ENCODE measurements around the gene POLR2L. TPM values are rescaled to one million over a fixed set of nuclear protein-coding genes. Genes with fewer than 3 reads are reported as not detected.

POLR2L gene
- total RNA-seq, 1 experiment from 2014 or later: 118 TPM

DNA sequence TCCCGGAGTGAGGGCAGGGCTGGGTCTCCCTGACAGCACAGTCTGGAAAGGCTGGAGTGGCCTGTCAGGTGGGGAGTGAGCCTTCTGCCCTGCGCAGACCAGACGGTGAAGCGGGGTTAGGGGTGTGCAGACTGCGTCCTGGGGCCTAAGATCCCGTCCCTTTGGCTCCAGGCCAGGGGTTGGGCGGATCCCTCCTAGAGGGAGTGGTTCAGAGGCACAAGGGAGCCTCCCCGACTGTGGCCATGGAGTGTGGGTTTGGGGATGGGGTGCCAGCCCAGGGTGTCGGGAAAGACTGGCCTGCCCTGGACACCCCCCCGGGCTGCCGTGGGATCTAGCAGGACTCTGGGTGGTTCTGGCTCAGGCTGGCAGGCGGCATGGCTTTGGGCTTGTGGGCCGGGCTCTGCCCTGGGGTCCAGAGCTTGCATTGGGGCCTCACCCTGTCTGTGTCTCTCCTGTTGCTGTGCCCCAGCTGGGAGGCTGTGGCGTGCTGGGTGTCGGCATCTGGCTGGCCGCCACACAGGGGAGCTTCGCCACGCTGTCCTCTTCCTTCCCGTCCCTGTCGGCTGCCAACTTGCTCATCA is 19.8 kb upstream of the POLR2L start:
- POLR2A ChIA-PET: interaction anchor here (1.0 to 1.4 kb wide), 2 partner anchors 16 to 33 kb away, joined by 4 to 6 read pairs; no protein-coding TSS in a partner anchor
- Mint-ChIP-seq H3K36me3 (ENCODE audit: insufficient read depth, unreplicated experiment) (peaks cover 57% of the 10 kb centered on the region), H3K27me3 (ENCODE audit: insufficient read depth, unreplicated experiment) (no peaks in the 10 kb centered on the region)

DNA sequence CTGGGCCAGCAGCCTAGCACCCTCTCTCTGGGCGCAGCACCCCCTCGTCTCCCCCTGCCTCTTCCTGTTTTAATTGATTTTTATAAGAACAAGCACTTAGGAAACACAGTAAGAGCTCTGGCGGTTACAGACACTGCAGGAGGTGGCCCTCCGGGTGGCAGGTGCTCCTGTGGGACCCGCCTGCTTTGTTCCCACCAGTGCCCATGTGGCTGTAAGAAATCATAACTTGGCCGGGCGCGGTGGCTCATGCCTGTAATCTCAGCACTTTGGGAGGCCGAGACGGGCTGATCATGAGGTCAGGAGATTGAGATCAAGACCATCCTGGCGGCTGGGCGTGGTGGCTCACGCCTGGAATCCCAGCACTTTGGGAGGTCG is 18.8 kb upstream of the POLR2L start:
- peaks cover 46% of the 10 kb centered on the region for H3K36me3 Mint-ChIP-seq (ENCODE audit: insufficient read depth, unreplicated experiment)
- no peaks in the 10 kb centered on the region for H3K9me3 Mint-ChIP-seq (ENCODE audit: unreplicated experiment)
- H3K4me1 Mint-ChIP-seq (ENCODE audit: insufficient read depth, unreplicated experiment): no peaks in the 10 kb centered on the region
- H3K27me3 Mint-ChIP-seq (ENCODE audit: insufficient read depth, unreplicated experiment): no peaks in the 10 kb centered on the region
- no peak overlapping the region for H3K4me3 Mint-ChIP-seq (ENCODE audit: unreplicated experiment)
- ChIA-PET POLR2A (interaction anchor here (1.2 to 1.4 kb wide), 2 partner anchors 15 to 34 kb away, joined by 3 to 4 read pairs; no protein-coding TSS in a partner anchor), CTCF (no interaction called here)
- TF ChIP-seq, protein P1, sequence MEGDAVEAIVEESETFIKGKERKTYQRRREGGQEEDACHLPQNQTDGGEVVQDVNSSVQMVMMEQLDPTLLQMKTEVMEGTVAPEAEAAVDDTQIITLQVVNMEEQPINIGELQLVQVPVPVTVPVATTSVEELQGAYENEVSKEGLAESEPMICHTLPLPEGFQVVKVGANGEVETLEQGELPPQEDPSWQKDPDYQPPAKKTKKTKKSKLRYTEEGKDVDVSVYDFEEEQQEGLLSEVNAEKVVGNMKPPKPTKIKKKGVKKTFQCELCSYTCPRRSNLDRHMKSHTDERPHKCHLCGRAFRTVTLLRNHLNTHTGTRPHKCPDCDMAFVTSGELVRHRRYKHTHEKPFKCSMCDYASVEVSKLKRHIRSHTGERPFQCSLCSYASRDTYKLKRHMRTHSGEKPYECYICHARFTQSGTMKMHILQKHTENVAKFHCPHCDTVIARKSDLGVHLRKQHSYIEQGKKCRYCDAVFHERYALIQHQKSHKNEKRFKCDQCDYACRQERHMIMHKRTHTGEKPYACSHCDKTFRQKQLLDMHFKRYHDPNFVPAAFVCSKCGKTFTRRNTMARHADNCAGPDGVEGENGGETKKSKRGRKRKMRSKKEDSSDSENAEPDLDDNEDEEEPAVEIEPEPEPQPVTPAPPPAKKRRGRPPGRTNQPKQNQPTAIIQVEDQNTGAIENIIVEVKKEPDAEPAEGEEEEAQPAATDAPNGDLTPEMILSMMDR (IDR thresholded peaks at IDR 0.05; ENCODE audit: unreplicated experiment): no peak
- no TSS peak for BruUV-seq (replicated peaks)
- H3K27ac Mint-ChIP-seq (ENCODE audit: low read depth, unreplicated experiment): no peak overlapping the region
- intact Hi-C loops (cut with micrococcal nuclease): no loop called here
- DNase-seq (ENCODE audit: unreplicated experiment): no peak

More for the DNA sequence above, 19.8 kb upstream of the POLR2L start:
- CTCF ChIA-PET: interaction anchor here (1.4 kb wide), 1 partner anchor 14 kb away, joined by 4 read pairs; no protein-coding TSS in a partner anchor
- Mint-ChIP-seq H3K4me1 (ENCODE audit: insufficient read depth, unreplicated experiment) (no peaks in the 10 kb centered on the region), H3K27ac (ENCODE audit: low read depth, unreplicated experiment) (no peak overlapping the region), H3K4me3 (ENCODE audit: unreplicated experiment) (no peak overlapping the region), H3K9me3 (ENCODE audit: unreplicated experiment) (no peaks in the 10 kb centered on the region)
- TF ChIP-seq, protein P1 (IDR thresholded peaks at IDR 0.05; ENCODE audit: unreplicated experiment): no peak
- intact Hi-C loops (cut with micrococcal nuclease): no loop called here
- BruUV-seq (replicated peaks): no TSS peak
- no peak for DNase-seq (ENCODE audit: unreplicated experiment)

DNA sequence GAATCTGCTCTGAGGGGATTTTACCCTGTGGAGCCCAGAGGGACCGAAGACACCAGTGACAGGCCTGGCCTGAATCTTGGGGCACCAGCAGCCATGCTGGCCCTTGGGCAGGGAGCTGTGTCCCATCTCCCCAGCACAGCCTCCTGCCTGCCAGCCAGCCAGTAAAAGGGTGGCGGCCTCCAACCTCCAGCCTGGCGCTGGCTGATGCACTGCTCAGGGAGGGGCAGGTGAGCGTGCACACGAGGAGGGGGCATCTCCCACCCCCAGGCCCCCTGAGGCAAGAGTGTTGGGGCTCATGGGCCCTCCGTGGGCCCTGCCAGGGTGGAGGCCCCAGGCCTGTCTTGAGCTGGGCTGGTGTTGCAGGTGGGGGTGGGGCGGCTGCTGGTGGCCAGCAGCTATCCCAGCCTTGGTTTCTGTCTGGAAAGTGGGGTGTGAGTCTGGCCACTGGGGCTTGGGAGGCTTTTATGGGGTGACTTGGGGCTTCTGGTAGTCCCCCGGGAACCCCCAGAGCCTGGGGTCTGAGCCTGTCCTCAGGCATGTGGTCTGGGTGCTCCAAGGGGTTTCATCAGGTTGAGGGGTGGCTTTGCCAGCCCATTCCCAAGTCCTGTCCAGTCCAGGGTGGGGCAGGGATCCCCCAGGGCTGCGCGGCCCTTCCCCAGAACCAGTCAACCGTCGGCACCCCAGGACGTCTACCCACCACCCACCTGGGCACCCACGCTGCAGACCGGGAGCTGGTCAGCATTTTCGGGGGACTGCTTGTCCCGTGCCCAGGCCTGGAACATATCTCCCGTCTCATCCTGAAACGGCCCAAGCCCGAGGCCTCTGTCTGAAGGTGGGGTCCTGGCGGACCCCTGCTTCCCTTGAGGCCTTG is 18.1 kb upstream of the POLR2L start:
- Mint-ChIP-seq H3K4me1 (ENCODE audit: insufficient read depth, unreplicated experiment) (no peaks in the 10 kb centered on the region), H3K36me3 (ENCODE audit: insufficient read depth, unreplicated experiment) (peaks cover 40% of the 10 kb centered on the region), H3K4me3 (ENCODE audit: unreplicated experiment) (no peak overlapping the region), H3K27me3 (ENCODE audit: insufficient read depth, unreplicated experiment) (no peaks in the 10 kb centered on the region), H3K27ac (ENCODE audit: low read depth, unreplicated experiment) (no peak overlapping the region), H3K9me3 (ENCODE audit: unreplicated experiment) (no peaks in the 10 kb centered on the region)
- ChIA-PET POLR2A (interaction anchor here (1.2 to 1.4 kb wide), 2 partner anchors 14 kb away, joined by 3 to 4 read pairs; no protein-coding TSS in a partner anchor), CTCF (no interaction called here)
- no TSS peak for BruUV-seq (replicated peaks)
- intact Hi-C loops (cut with micrococcal nuclease): no loop called here
- TF ChIP-seq, protein P1 (IDR thresholded peaks at IDR 0.05; ENCODE audit: unreplicated experiment): no peak
- no peak for DNase-seq (ENCODE audit: unreplicated experiment)

DNA sequence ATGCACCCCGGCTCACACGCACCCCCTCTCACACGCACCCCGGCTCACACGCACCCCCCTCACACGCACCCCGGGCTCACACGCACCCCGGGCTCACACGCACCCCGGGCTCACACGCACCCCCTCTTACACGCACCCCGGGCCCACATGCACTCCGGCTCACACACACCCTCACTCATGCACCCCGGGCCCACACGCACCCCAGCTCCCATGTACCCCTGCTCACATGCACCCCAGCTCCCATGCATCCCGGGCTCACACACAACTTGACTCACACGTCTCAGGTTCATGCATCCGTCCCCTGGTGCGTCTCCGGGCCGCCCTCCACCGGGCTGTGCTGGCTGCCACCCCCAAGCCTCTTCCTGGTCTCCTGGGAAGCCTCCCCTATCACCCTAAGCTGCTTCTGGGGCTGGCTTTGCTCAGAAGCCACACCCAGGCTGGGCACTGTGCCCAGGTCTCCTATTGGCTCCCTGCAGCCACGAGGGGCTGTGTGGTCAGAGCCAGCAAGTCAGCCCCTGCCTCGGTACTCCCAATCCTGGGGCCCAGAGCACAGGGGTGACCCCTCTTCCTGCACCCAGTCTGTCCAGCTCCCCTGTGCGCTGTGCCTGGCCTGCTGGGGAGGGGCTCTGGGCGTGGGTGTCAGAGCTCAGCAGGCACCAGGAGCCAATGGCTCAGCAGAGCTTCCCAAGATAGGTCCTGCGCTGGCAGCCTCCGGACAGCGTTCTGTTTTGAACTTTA is 17.2 kb upstream of the POLR2L start:
- H3K27ac Mint-ChIP-seq (ENCODE audit: low read depth, unreplicated experiment): no peak overlapping the region
- no TSS peak for BruUV-seq (replicated peaks)
- intact Hi-C loops (cut with micrococcal nuclease): no loop called here
- no peaks in the 10 kb centered on the region for H3K9me3 Mint-ChIP-seq (ENCODE audit: unreplicated experiment)
- no peaks in the 10 kb centered on the region for H3K4me1 Mint-ChIP-seq (ENCODE audit: insufficient read depth, unreplicated experiment)
- TF ChIP-seq, protein P1 (IDR thresholded peaks at IDR 0.05; ENCODE audit: unreplicated experiment): no peak
- ChIA-PET CTCF (interaction anchor here (1.4 kb wide), 1 partner anchor 12 kb away, joined by 3 read pairs; no protein-coding TSS in a partner anchor), POLR2A (interaction anchor here (1.4 kb wide), 1 partner anchor 13 kb away, joined by 4 read pairs; no protein-coding TSS in a partner anchor)
- peaks cover 31% of the 10 kb centered on the region for H3K36me3 Mint-ChIP-seq (ENCODE audit: insufficient read depth, unreplicated experiment)
- no peak overlapping the region for H3K4me3 Mint-ChIP-seq (ENCODE audit: unreplicated experiment)
- DNase-seq (ENCODE audit: unreplicated experiment): peak; percentile 64
- no peaks in the 10 kb centered on the region for H3K27me3 Mint-ChIP-seq (ENCODE audit: insufficient read depth, unreplicated experiment)

All from MCF 10A (cell line).